Activated B cell treated with CpG ODN at 0.5 μM for 24 hours (primary cell): ENCODE results near the gene NEK3. TPM values are rescaled to one million over a fixed set of nuclear protein-coding genes. Genes with fewer than 3 reads are reported as not detected.
"Not testable (repeated sequence)": the region's sequence is repeated elsewhere in the genome, so short reads cannot be mapped to it uniquely, and the experiment has no call there.

Source experiments
- ATAC-seq: fragments of 200-7000 bp; cut with Tn5 transposase; one replicate; pipeline ENCODE4 v1.10.0; 2021; ENCODE audit warnings: low read depth, mild to moderate bottlenecking, moderate library complexity
- CTCF ChIA-PET: fragments of 350-600 bp; sonication (Branson Sonifier 250); formaldehyde crosslinking; loops from one replicate; lab custom pipeline; 2021; ENCODE audit warnings: antibody characterized with exemption; lab: Charles Lee
- POLR2A ChIA-PET: fragments of 350-600 bp; sonication (Branson Sonifier 250); formaldehyde crosslinking; loops from one replicate; lab custom pipeline; 2021; ENCODE audit warnings: antibody characterized with exemption; lab: Charles Lee
- DNase-seq: peaks from one replicate; pipeline ENCODE4 v3.0.0; 2022
- H3K27ac Mint-ChIP-seq: one replicate; pipeline ENCODE4 v1.8.0; 2020; ENCODE audit warnings: mixed read lengths
- H3K27me3 Mint-ChIP-seq: one replicate; pipeline ENCODE4 v1.8.0; 2021; ENCODE audit warnings: mixed read lengths
- H3K36me3 Mint-ChIP-seq: one replicate; pipeline ENCODE4 v1.8.0; 2021; ENCODE audit warnings: low read depth, mixed read lengths
- H3K4me1 Mint-ChIP-seq: one replicate; pipeline ENCODE4 v1.8.0; 2021; ENCODE audit warnings: mixed read lengths
- H3K4me3 Mint-ChIP-seq: one replicate; pipeline ENCODE4 v1.8.0; 2020; ENCODE audit warnings: mild to moderate bottlenecking, mixed read lengths
- H3K9me3 Mint-ChIP-seq: one replicate; pipeline ENCODE4 v1.8.0; 2020; ENCODE audit warnings: mixed read lengths
- CTCF ChIP-seq: fragments of 200-600 bp; IDR thresholded peaks from one replicate; pipeline ENCODE4 v1.8.0; 2022; ENCODE audit warnings: antibody characterized with exemption, mild to moderate bottlenecking
- intact Hi-C: fragments of 100-400 bp; cut with micrococcal nuclease; formaldehyde crosslinking; loops from one replicate; pipeline ENCODE4 v1.15.1; 2024
- total RNA-seq: library from RNA; stranded (reverse); gene quantifications from 2 replicates; pipeline ENCODE4 v1.2.3, GENCODE V29; 2022

NEK3 gene
- 9.1 and 12.0 TPM in 2 replicates for total RNA-seq

GRCh38 chr13:52159159-52159982 lies at the start of gene NEK3:
TSS of gene NEK3 (minus strand) at chr13:52159597. CDS start at chr13:52156191, 3,406 bp downstream.
- ATAC-seq, result peak; percentile 81
- peaks cover 2% of the 10 kb centered on the region for H3K36me3 Mint-ChIP-seq
- H3K4me1 Mint-ChIP-seq, result peaks cover 24% of the 10 kb centered on the region
- CTCF ChIA-PET, result interaction anchor here (0.9 to 1.3 kb wide), 3 partner anchors 29 to 873 kb away, joined by 3 read pairs; partner anchors contain the start of gene ALG11
- POLR2A ChIA-PET, result interaction anchor here (1.0 to 2.7 kb wide), 6 partner anchors 32 to 457 kb away, joined by 3 to 13 read pairs (median 6); partner anchors contain the start of genes ALG11 and VPS36
- peak within 1 kb of the TSS; percentile 81 for H3K27ac Mint-ChIP-seq
- no peaks in the 10 kb centered on the region for H3K9me3 Mint-ChIP-seq
- TF ChIP-seq CTCF, result no peak
- H3K27me3 Mint-ChIP-seq, result no peaks in the 10 kb centered on the region
- H3K4me3 Mint-ChIP-seq, result peak within 1 kb of the TSS; percentile 90
- intact Hi-C loops, result loop anchor here (1.0 kb wide), 4 partner anchors 32 to 575 kb away; partner anchors contain the start of genes ALG11 and WDFY2
- peak; percentile 69 for DNase-seq

- H3K9me3 Mint-ChIP-seq, POLR2A ChIA-PET, H3K27me3 Mint-ChIP-seq, H3K4me1 Mint-ChIP-seq, ATAC-seq, CTCF ChIA-PET, H3K27ac Mint-ChIP-seq, DNase-seq, H3K4me3 Mint-ChIP-seq, H3K36me3 Mint-ChIP-seq: not testable (repeated sequence)
- intact Hi-C loops, result loop anchor here (10.0 kb wide), 1 partner anchor 1084 kb away; no protein-coding TSS in a partner anchor
These were observed 49.0 kb upstream of the NEK3 start for GRCh38 chr13:52208384-52208783.

GRCh38 chr13:52207896-52208295 lies 48.5 kb upstream of the NEK3 start:
- H3K9me3 Mint-ChIP-seq, H3K27me3 Mint-ChIP-seq, POLR2A ChIA-PET, H3K4me3 Mint-ChIP-seq, DNase-seq, H3K27ac Mint-ChIP-seq, CTCF ChIA-PET, H3K4me1 Mint-ChIP-seq, ATAC-seq, H3K36me3 Mint-ChIP-seq: not testable (repeated sequence)
- intact Hi-C loops, result loop anchor here (10.0 kb wide), 1 partner anchor 1083 kb away; no protein-coding TSS in a partner anchor

GRCh38 chr13:52207337-52207736 lies 47.9 kb upstream of the NEK3 start:
- H3K4me3 Mint-ChIP-seq, H3K36me3 Mint-ChIP-seq, H3K27me3 Mint-ChIP-seq, POLR2A ChIA-PET, H3K4me1 Mint-ChIP-seq, ATAC-seq, CTCF ChIA-PET, H3K9me3 Mint-ChIP-seq, H3K27ac Mint-ChIP-seq, DNase-seq: not testable (repeated sequence)
- intact Hi-C loops, result loop anchor here (10.0 kb wide), 1 partner anchor 1083 kb away; no protein-coding TSS in a partner anchor

- H3K27me3 Mint-ChIP-seq, H3K9me3 Mint-ChIP-seq, DNase-seq, H3K27ac Mint-ChIP-seq, H3K4me3 Mint-ChIP-seq, H3K4me1 Mint-ChIP-seq, H3K36me3 Mint-ChIP-seq, CTCF ChIA-PET, POLR2A ChIA-PET, ATAC-seq: not testable (repeated sequence)
- intact Hi-C loops, result loop anchor here (10.0 kb wide), 1 partner anchor 1080 kb away; no protein-coding TSS in a partner anchor
These were observed 45.1 kb upstream of the NEK3 start for GRCh38 chr13:52204546-52204945.

GRCh38 chr13:52203864-52204263 lies 44.5 kb upstream of the NEK3 start:
- POLR2A ChIA-PET, CTCF ChIA-PET, H3K4me1 Mint-ChIP-seq, H3K27me3 Mint-ChIP-seq, H3K9me3 Mint-ChIP-seq, H3K4me3 Mint-ChIP-seq, ATAC-seq, DNase-seq, H3K36me3 Mint-ChIP-seq, H3K27ac Mint-ChIP-seq: not testable (repeated sequence)
- intact Hi-C loops, result loop anchor here (10.0 kb wide), 1 partner anchor 1079 kb away; no protein-coding TSS in a partner anchor

GRCh38 chr13:52202506-52202905 lies 43.1 kb upstream of the NEK3 start:
- POLR2A ChIA-PET, H3K9me3 Mint-ChIP-seq, H3K27ac Mint-ChIP-seq, DNase-seq, H3K4me1 Mint-ChIP-seq, ATAC-seq, H3K4me3 Mint-ChIP-seq, H3K36me3 Mint-ChIP-seq, CTCF ChIA-PET, H3K27me3 Mint-ChIP-seq: not testable (repeated sequence)
- intact Hi-C loops, result loop anchor here (10.0 kb wide), 1 partner anchor 1078 kb away; no protein-coding TSS in a partner anchor

GRCh38 chr13:52201439-52202193 lies 42.2 kb upstream of the NEK3 start:
- H3K27ac Mint-ChIP-seq, H3K4me3 Mint-ChIP-seq, H3K36me3 Mint-ChIP-seq, H3K4me1 Mint-ChIP-seq, POLR2A ChIA-PET, H3K27me3 Mint-ChIP-seq, DNase-seq, H3K9me3 Mint-ChIP-seq: not testable (repeated sequence)
- intact Hi-C loops, result loop anchor here (1.0 to 10.0 kb wide), 3 partner anchors 200 to 1077 kb away; no protein-coding TSS in a partner anchor
- peak; percentile 68 for ATAC-seq
- CTCF ChIA-PET, result interaction anchor here (1.1 to 2.0 kb wide), 2 partner anchors 197 to 387 kb away, joined by 3 to 6 read pairs; no protein-coding TSS in a partner anchor
